Femur (tissue), 1 donor: ENCODE results near the gene PTPRT.

Experiments
- DNase-seq: peaks from one replicate; pipeline ENCODE4 v3.0.0-alpha.2; 2017

PTPRT gene

GRCh38 chr20:42097741-42098140 lies 1092.0 kb downstream of the PTPRT start:
- no peak for DNase-seq

GRCh38 chr20:42095221-42095620 lies 1094.5 kb downstream of the PTPRT start:
- DNase-seq, result no peak

DNA sequence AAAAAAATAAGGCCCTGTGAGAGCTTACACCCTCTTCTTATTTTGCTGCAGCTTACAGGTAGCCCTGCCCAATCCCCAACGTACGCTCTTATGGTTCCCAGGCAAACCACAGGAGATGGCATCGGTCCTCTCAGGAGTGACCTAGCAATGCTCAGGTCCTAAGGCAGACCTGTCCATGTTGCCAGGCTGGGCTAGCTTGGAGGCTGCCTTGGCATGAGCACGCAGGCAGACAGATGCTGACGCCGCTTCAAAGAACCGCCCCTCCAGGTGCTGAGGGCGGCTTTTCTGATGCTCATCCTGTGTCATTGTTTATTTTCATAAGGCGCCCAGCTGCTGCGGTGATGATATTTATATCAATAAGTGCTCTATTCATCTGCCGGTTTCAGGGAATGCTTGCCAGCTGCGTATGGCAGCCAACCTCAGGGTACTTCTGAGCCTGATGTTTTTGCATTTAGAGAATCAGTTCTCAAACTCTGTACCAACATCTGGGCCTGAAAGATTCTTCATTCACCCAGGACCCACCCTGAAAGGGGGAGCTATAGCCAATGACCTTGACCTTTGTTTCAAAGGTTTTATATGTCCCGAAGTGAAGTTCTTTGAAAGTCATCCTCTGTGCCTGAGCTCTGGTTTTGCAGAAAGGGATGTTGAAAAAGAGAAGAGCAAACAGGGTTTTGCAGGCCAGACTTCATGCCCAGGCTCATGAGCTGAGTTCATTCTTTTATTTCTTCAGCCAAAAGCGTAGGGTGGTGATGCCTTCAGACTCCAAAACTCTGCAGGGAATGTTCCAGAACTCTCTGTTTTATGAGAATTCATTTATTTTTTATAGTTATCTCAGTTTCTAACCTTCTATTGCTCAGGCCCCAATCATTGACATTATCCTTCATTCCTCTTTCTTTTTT lies 1095.9 kb downstream of the PTPRT start:
- no peak for DNase-seq

DNA sequence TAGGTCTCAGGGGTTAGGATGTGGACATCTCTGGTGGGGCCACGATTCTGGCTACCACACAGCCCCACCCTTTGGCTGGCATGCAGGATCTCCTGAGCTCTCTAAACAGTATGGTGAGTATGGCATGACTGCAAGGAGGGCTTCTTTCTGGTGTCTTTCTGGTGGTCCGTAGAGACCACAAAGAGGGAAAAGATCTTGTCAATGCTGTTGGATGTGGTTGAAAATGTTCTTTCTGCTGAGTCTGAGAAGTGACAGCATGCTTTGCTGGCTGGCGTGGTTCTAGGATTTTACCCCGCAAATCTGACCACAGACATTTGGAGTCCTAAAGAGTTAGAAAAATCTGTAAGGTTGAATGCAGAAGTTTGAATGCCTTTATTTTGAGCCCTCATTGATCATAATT lies 1096.7 kb downstream of the PTPRT start:
- DNase-seq, result no peak

- no peak for DNase-seq
Measured at GRCh38 chr20:42085366-42085765, 1104.3 kb downstream of the PTPRT start.

- DNase-seq, result no peak
Measured at GRCh38 chr20:42083280-42083679, 1106.4 kb downstream of the PTPRT start.

DNA sequence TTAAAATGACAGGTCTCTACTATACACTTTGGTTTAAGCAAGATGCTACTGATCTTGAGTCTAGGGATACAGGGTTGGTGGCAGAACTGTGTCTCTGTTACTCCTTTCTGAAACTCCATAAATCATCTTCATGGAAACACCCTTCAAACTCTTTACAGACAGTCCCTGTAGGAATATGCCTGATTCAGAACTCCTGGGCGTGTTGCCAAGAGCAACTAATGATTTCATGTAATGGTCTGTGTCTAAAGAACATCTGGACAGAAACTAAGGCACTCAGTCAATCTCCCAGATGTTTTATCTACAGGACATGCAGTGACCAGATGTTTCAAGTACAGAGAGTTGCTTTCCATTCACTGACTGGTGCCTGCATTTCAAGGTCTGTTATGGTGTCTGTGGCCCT lies 1107.1 kb downstream of the PTPRT start:
- DNase-seq, result peak; percentile 82

- DNase-seq, result no peak
Measured at GRCh38 chr20:42080956-42081355, 1108.8 kb downstream of the PTPRT start.

- no peak for DNase-seq
Measured at GRCh38 chr20:42074944-42075343, 1114.8 kb downstream of the PTPRT start.

DNA sequence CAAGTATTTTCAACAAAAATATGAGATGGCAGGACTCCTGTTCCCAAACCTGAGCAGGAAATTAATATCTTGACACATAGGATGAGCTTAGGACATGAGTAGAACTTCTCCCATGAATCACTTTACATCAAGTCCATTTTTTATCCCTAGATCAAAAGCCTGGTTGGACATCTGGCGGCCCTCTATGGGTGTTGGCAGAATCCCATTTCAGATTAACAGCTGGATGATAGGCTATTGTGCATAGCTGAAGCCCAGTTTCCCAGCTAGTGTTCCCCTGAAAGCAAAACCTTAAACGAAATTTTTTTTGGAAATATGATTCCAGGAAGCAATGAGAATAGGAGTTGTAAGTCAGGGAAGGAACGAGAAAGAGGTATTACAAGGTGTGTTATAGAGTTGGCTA lies 1122.1 kb downstream of the PTPRT start:
- peak; percentile 30 for DNase-seq

DNA sequence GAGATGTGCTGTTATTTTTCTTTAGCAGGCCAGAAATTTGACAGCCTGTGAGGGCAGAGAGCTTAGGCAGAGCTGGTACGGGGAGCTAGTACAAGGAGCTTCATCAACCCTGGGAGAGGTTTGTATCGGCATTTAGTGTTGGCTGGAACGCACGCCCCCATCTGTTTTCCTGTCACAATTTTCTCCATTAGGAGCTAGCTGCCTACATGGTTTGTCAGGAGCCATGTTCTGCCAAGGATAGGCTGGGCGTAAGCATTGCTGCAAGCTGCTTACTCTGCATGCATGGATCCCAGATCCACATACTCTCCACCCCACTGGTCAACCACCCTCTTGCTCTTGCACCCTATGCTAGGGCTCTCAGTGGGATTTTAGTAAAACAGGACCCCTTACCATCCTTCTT lies 1122.5 kb downstream of the PTPRT start:
- no peak for DNase-seq

DNA sequence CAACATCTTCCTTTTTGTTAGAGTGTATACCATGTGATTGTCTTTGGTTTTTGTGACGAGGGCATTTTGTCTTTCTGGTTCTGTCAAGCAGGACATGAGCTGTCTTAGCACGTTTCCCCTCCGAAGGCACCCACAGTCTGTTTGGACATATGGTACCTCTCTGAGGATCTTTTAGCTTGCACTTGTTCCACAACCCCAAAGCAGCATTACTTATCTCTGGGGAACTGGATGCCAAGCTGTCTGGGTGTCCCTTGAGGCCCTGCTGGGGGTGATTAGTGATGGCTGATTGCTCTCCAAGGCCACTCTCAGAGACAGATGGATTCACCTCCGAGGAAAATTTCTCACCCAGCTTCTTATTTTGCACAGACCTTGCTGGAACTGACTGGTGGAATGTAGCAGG lies 1126.6 kb downstream of the PTPRT start:
- no peak for DNase-seq

DNA sequence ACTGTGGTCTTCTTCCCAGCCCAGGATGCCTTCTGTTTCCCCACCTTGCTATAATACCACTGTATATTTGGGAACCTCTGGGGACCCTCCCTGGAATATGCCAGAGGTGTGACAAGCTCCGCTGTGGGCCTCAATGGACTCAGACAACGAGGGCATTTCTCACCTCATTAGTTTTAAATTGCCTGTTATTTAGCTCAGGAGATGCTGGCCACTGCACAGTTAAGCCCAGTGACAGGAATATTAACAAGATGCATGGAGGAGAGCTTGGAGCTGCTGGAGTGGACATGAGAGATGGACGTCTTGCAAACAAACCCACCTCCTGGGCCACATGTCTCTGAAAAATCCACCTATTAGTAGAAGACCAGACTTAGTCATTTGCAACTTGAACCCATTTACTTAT lies 1136.4 kb downstream of the PTPRT start:
- DNase-seq, result no peak

DNA sequence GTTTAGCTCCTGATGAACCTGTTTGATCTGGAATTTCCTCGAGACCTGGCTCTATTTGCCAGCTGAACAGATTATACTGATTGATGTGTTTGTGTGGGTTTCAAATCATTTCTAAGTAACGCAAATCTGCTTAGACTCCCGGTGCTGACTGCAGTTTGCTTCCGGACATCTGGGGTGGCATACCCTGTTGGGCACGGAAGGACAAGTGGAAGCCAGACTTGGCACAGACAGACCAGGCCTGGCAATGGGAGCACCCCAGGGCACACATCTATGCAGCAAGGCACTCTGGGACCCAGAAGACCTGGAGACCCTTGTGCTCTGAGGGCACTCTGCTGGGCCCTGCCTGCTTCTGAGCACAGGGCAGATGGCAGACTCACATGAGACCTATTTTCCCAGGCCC lies 1137.8 kb downstream of the PTPRT start:
- DNase-seq, result no peak

- DNase-seq, result no peak
Measured at GRCh38 chr20:42046371-42047085, 1143.2 kb downstream of the PTPRT start.

- DNase-seq, result no peak
Measured at GRCh38 chr20:42043921-42044320, 1145.8 kb downstream of the PTPRT start.

DNA sequence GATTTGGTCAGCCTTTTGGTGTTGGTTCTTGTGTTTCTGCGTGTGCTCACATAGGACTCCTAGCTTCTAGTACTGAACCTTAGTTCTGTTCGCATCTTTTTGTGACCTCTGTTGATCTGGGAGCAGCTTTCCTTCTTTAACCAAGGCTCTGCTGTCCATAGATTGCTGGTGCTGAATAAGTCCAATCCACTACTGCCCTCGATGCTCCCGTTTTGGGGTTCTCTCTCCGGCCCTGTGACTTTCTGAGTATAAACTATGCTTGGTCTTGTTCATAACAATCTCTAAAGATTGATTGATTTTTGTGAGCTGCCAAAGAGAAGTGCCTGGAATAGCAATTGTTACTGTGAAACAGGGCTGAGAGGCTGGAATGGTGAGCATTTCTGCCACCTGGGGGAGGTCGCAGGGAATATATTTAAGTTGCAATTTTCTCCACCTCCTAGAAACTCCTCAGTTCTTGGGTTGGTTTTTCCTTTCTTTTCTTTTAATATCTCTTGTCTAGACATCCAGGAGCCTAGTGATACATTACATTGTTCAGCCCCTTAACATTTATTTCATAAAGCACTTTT lies 1148.6 kb downstream of the PTPRT start:
- DNase-seq, result no peak

DNA sequence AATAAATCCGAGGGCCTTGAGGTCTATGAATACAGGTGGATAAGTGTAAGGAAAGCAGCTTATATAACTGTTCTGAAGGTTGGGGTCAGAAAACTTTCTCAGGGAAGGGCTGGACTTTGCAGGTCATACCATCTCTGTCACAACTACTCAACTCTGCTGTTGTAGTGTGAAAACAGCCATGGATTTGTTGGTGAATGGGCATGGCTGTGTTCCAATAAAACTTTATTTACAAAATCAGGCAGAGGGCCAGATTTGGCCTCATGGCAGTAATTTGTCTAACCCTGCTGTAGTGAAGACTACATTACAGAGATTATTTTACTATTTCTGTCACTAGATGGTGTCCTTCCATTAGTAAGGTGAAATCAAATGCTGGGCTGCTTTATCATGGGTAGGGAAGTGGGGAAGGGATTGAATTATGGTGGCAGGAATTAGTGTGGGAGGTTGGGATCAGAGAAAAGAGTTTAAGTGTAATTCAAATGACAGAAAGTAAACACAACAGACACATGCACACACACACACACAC lies 1161.9 kb downstream of the PTPRT start:
- no peak for DNase-seq

DNA sequence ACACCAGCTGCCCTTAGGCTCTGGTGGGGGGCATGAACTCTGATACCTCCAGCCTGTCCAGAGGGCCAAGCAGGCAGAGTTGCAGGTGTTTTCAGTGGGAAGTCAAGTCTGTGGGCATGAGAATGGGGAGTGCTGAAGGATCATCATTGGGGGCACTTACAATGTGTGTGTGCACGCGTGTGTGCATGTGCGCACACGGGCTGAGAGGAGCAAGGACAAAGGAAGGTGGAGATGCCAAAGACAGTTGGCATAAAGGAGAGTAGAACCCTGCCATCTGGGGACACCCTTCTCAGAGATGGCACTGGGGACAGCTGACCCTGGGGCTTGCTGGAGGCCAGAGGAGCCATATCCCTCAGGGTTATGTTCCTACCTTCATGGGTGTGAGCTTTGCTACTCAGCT lies 1163.1 kb downstream of the PTPRT start:
- no peak for DNase-seq

DNA sequence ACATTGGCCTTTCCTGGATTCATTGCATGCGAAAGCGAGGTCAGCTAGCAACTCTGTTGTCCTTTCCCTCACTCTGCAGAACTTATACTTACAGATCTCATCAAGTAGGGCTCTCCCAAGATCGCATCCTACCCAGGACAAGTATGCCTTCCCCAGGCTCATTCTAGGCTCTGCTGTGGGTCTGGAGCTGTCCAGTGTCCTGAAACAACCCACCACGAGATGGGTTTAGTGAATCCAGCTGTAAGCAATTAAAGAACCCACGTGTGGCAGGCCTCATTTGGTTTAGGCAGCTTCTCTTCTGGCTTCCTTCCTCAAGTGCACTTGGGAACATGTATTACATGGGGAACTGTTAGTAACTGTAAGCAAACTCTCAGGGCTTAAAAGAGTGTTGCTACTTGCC lies 1165.1 kb downstream of the PTPRT start:
- peak; percentile 34 for DNase-seq
